Measurements from ENCODE around the gene SMYD5. TPM values are rescaled to one million over a fixed set of nuclear protein-coding genes. Genes with fewer than 3 reads are reported as not detected.
A peak's percentile ranks its signal among the peaks of the same experiment; 100 is the strongest.

SMYD5 gene
- total RNA-seq, 2 experiments from 2014 or later = 39.6 to 48.6 TPM

DNA sequence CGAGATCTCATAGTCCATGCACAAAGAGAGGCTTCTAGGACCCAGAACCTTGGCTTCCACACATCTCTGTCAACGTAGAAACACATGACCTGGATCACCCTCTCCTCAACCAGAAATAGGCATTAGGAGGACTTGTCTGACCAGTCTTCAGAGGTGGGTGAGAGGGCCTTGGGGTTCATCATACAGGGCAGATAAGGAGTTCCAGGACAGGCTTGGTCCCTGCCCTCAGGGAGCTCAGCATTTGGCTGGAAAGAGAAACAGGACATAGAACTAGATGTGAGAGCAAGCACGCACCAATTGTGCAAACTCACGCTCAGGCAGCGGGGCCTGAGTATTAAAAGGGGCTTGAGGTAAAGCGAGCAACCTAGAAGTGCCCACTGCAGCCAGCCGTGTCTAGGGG is 40.3 kb upstream of the SMYD5 start:
- TF ChIP-seq CTCF (IDR thresholded peaks at IDR 0.05) = no peak
- intact Hi-C loops (cut with micrococcal nuclease) = no loop called here
- H3K27ac Mint-ChIP-seq = no peak overlapping the region
- H3K4me1 Mint-ChIP-seq (ENCODE audit: low read depth) = peaks cover 26% of the 10 kb centered on the region
- no peaks in the 10 kb centered on the region for H3K36me3 Mint-ChIP-seq (ENCODE audit: low read depth)
- peaks cover 22% of the 10 kb centered on the region for H3K27me3 Mint-ChIP-seq
- DNase-seq (no peak), ATAC-seq (no peak)
- ChIA-PET POLR2A (interaction anchor here (1.9 kb wide), 1 partner anchor 60 kb away, joined by 6 read pairs; the partner anchor contains the start of genes CCT7 and PRADC1), CTCF (interaction anchor here (1.0 to 2.1 kb wide), 4 partner anchors 10 to 200 kb away, joined by 4 to 5 read pairs (median 4); no protein-coding TSS in a partner anchor)
- no peak overlapping the region for H3K4me3 Mint-ChIP-seq
- H3K9me3 Mint-ChIP-seq = no peaks in the 10 kb centered on the region

DNA sequence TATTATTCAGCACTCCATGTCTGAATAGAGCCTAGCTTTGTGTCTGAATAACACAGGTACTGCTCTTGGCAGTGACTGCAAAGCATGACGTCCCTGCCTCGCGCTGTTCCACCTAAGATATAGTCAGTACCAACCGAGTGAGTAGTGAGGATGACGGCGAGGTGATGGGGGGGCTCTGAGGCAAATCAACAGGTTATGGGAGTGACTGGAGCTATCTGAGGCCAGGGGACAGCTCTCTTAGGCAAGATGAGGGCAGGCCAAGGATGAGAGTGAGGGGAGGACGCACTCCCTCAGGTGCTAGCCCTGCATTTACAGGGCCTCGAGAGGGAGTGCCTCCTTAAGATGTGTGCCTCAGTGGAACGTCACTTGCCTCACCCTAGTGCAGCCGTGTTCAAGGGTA is 39.8 kb upstream of the SMYD5 start:
- H3K27ac Mint-ChIP-seq = no peak overlapping the region
- POLR2A ChIA-PET = interaction anchor here (1.9 kb wide), 1 partner anchor 60 kb away, joined by 6 read pairs; the partner anchor contains the start of genes CCT7 and PRADC1
- H3K36me3 Mint-ChIP-seq (ENCODE audit: low read depth) = no peaks in the 10 kb centered on the region
- no peak overlapping the region for H3K4me3 Mint-ChIP-seq
- TF ChIP-seq CTCF (IDR thresholded peaks at IDR 0.05) = no peak
- H3K9me3 Mint-ChIP-seq = no peaks in the 10 kb centered on the region
- no peak for DNase-seq
- peaks cover 22% of the 10 kb centered on the region for H3K27me3 Mint-ChIP-seq
- no peak for ATAC-seq
- intact Hi-C loops (cut with micrococcal nuclease) = no loop called here
- H3K4me1 Mint-ChIP-seq (ENCODE audit: low read depth) = peaks cover 26% of the 10 kb centered on the region
- CTCF ChIA-PET = interaction anchor here (1.0 to 4.2 kb wide), 7 partner anchors 11 to 281 kb away, joined by 3 to 79 read pairs (median 4); partner anchors contain the start of gene SMYD5

DNA sequence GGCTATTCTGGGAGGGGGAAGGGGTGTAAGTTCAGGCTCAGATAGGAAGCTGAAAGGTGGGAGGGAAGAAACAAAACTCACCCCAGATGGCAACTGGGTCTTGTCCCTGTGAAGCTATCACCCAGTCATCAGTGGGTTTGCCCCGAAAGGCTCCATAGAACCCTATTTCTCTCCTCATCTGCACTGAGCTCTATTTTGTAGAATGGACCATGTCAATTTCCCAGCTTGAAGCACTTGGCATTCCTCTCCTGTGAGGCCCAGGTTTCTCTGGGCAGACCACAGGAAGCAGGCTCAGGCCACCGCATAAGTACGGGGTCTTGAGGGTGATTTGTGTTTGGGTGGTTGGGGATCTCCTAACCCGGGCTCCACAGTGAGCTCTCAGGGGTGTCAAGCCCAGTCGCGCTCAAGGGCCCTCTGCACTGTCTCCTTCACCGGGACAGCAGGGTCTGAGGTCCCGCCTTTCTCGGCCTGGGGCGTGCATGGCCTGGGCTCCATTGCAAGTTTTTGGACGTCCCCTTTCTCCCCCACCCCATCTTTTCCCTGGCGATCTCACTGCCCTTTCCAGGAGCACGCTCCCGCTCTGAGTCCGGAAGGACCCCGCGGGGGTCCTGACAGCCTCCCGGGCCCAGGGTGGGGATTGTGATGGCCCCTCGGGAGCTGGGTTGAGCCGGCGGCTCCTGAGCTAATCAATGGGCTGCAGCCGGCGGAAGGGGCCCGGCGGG is 38.9 kb upstream of the SMYD5 start:
- Mint-ChIP-seq H3K27me3 (peaks cover 29% of the 10 kb centered on the region), H3K4me3 (no peak overlapping the region), H3K27ac (no peak overlapping the region), H3K9me3 (no peaks in the 10 kb centered on the region), H3K36me3 (ENCODE audit: low read depth) (no peaks in the 10 kb centered on the region), H3K4me1 (ENCODE audit: low read depth) (peaks cover 26% of the 10 kb centered on the region)
- intact Hi-C loops (cut with micrococcal nuclease) = no loop called here
- CTCF ChIA-PET = interaction anchor here (0.7 to 4.2 kb wide), 10 partner anchors 12 to 282 kb away, joined by 3 to 79 read pairs (median 4); partner anchors contain the start of genes NOTO and SMYD5
- POLR2A ChIA-PET = interaction anchor here (1.9 kb wide), 1 partner anchor 59 kb away, joined by 6 read pairs; the partner anchor contains the start of genes CCT7 and PRADC1
- DNase-seq (no peak), ATAC-seq (no peak)
- no peak for TF ChIP-seq CTCF (IDR thresholded peaks at IDR 0.05)

DNA sequence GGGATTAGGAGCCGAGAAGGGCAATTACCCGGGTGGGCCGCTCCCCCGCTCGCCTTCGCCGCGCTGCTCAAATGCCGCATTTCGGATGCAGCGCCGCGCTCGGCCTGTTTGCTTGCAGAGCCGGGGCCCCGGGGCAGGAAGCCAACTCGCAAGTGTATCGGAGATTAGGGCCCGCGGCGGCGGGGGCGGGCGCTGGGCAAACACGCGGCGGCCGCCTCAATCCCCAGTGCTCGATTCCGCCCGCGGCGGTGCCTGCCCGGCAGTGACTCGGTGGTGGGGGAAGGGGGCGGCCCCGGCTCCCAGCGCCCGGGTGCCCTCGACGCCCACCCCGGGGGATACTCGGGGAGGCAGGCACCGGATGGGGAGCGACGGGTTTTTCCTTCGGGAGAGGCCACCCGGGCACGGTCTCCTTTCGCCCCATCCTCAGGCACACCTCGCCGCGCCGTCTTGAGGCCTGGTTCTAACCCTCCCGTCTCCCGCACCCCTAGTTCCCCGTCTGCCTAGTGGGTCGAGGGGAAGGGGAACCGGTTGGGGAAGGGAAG is 38.3 kb upstream of the SMYD5 start:
- intact Hi-C loops (cut with micrococcal nuclease) = loop anchor here (2.0 kb wide), 1 partner anchor 183 kb away; no protein-coding TSS in a partner anchor
- peaks cover 29% of the 10 kb centered on the region for H3K27me3 Mint-ChIP-seq
- H3K27ac Mint-ChIP-seq = no peak overlapping the region
- no peaks in the 10 kb centered on the region for H3K9me3 Mint-ChIP-seq
- DNase-seq = peak; percentile 90
- peaks cover 26% of the 10 kb centered on the region for H3K4me1 Mint-ChIP-seq (ENCODE audit: low read depth)
- H3K36me3 Mint-ChIP-seq (ENCODE audit: low read depth) = no peaks in the 10 kb centered on the region
- TF ChIP-seq CTCF (IDR thresholded peaks at IDR 0.05) = no peak
- ATAC-seq = peak; percentile 37
- ChIA-PET CTCF (interaction anchor here (0.7 to 4.2 kb wide), 22 partner anchors 11 to 289 kb away, joined by 3 to 79 read pairs (median 10); partner anchors contain the start of genes NOTO, SMYD5 and SPR), POLR2A (interaction anchor here (1.9 kb wide), 1 partner anchor 58 kb away, joined by 6 read pairs; the partner anchor contains the start of genes CCT7 and PRADC1)
- H3K4me3 Mint-ChIP-seq = no peak overlapping the region
